BJ (cell line): ENCODE results near the gene TMEM38B. TPM values are rescaled to one million over a fixed set of nuclear protein-coding genes. Genes with fewer than 3 reads are reported as not detected.

Source experiments
- CTCF ChIA-PET: fragments of 350-600 bp; formaldehyde crosslinking; extraction: SDS; loops from one replicate; lab custom pipeline; 2021; ENCODE audit warnings: antibody characterized with exemption, inconsistent platforms; lab: Yijun Ruan, JAX
- POLR2A ChIA-PET: fragments of 300-600 bp; sonication (Branson Sonifier 250); formaldehyde crosslinking; extraction: SDS; loops from one replicate; lab custom pipeline; 2021; ENCODE audit warnings: antibody characterized with exemption; lab: Charles Lee
- DNase-seq: peaks from one replicate; pipeline ENCODE4 v3.0.0-alpha.2; 2011; ENCODE audit warnings: low read depth
- H3K27me3 ChIP-seq: 2 replicates; pipeline ENCODE4 v1.6.0; 2011; ENCODE audit warnings: low read length; ENCODE audit not compliant: control insufficient read depth, insufficient read depth
- H3K36me3 ChIP-seq: 2 replicates; pipeline ENCODE4 v1.5.1; 2011; ENCODE audit warnings: low read length; ENCODE audit not compliant: control insufficient read depth, insufficient read depth
- H3K4me3 ChIP-seq: 2 replicates; pipeline ENCODE4 v1.5.1; 2011; ENCODE audit warnings: low read depth, mild to moderate bottlenecking, control low read depth, low read length
- CTCF ChIP-seq: IDR thresholded peaks from 2 replicates; pipeline ENCODE4 v1.5.1; 2011; ENCODE audit warnings: low read depth, mild to moderate bottlenecking, control low read depth, inconsistent platforms, low read length, moderate library complexity; ENCODE audit not compliant: insufficient read depth
- polyA plus RNA-seq: library from polyadenylated mRNA; depleted of rRNA; stranded (reverse); fragments of >200 nt; gene quantifications from 2 replicates; pipeline ENCODE4 v1.2.3, GENCODE V29; 2011

Gene TMEM38B
- polyA plus RNA-seq, 1 experiment: 3.6 TPM

GRCh38 chr9:105656131-105656921, 38.0 kb upstream of the TMEM38B start:
- TF ChIP-seq CTCF: peak; percentile 13; the same call in 1 of the 2 replicates
- no peak for DNase-seq
- POLR2A ChIA-PET: no interaction called here
- CTCF ChIA-PET: no interaction called here
- Histone ChIP-seq H3K27me3 (peaks cover 6% of the 10 kb centered on the region; the same call in 1 of the 2 replicates), H3K4me3 (peak overlapping the region; percentile 42), H3K36me3 (no peaks in the 10 kb centered on the region)

- no peaks in the 10 kb centered on the region for H3K36me3 ChIP-seq
- peaks cover 6% of the 10 kb centered on the region; the same call in 1 of the 2 replicates for H3K27me3 ChIP-seq
- no peak for TF ChIP-seq CTCF
- DNase-seq: no peak
- CTCF ChIA-PET: no interaction called here
- no peak overlapping the region for H3K4me3 ChIP-seq
- POLR2A ChIA-PET: no interaction called here
Observed at GRCh38 chr9:105658351-105658750, 36.0 kb upstream of the TMEM38B start.

GRCh38 chr9:105661011-105661410, 33.3 kb upstream of the TMEM38B start:
- POLR2A ChIA-PET: no interaction called here
- H3K4me3 ChIP-seq: no peak overlapping the region
- TF ChIP-seq CTCF: no peak
- H3K36me3 ChIP-seq: no peaks in the 10 kb centered on the region
- DNase-seq: no peak
- H3K27me3 ChIP-seq: peaks cover 6% of the 10 kb centered on the region; the same call in 1 of the 2 replicates
- CTCF ChIA-PET: no interaction called here

DNA sequence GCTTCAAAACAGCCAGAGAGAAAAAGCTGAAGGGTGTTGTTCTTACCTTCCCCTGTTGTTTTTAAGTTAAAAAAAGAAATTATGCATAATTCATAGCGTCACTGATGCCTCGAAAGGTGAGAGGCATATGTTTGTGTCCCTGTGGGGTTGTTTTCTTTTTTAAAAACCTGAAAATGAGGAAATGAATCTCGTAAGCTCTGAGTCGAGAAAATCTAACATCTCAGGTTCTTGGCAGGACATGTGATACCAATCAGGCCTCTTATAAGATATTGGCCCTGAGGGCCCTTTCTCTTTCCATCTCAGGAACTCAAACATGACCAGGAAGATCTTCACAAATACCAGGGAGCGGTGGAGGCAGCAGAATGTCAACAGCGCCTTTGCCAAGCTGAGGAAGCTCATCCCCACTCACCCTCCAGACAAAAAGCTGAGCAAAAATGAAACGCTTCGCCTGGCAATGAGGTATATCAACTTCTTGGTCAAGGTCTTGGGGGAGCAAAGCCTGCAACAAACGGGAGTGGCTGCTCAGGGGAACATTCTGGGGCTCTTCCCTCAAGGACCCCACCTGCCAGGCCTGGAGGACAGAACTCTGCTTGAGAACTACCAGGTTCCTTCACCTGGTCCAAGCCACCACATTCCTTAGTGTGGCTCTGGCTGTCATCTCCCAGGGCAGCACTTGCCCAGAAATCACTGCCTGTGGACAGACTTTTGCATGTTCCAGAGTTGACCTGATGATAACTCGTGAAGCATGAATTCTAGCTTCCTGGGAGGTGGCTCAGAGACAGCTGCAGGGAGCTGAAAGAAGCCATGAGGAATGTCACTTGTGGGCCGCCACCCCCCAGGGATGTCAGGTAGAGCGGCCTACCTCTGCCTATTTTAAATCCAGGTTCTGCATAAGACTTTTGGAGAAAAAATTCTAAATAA, 31.9 kb upstream of the TMEM38B start, which contains the start of gene TAL2:
TSS of gene TAL2 (plus strand) at position 274 of the 921 bp plus-strand sequence. CDS start at position 314, 40 bp downstream.
- no peak within 1 kb of the TSS for H3K4me3 ChIP-seq
- no peaks in the 10 kb centered on the region for H3K27me3 ChIP-seq
- no peak for DNase-seq
- CTCF ChIA-PET: no interaction called here
- POLR2A ChIA-PET: no interaction called here
- no peaks in the 10 kb centered on the region for H3K36me3 ChIP-seq
- no peak for TF ChIP-seq CTCF

DNA sequence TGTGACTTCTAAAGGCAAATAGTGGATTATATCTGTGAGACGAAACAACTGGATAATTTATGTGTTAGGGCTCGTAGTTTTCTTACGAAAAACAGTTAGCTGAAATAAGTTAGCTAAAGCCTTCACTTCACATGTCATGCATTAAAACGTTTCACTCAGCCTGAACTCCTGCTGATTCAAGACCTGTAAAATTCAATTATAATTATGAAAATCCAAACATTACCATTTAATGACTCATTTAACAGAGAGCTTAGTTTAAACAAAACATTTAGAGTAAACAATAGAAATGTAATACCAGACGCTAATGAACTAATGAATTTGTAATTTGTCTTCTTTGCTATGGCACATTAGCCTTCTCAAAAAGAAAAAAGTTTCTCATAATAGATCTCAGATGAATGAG, 30.4 kb upstream of the TMEM38B start:
- no peak for TF ChIP-seq CTCF
- no peak for DNase-seq
- no peak overlapping the region for H3K4me3 ChIP-seq
- no peaks in the 10 kb centered on the region for H3K27me3 ChIP-seq
- no peaks in the 10 kb centered on the region for H3K36me3 ChIP-seq
- ChIA-PET POLR2A (no interaction called here), CTCF (no interaction called here)
